OCI-LY3 (cell line): Measurements from ENCODE around the gene KIF11.

Experiments
- H2AFZ ChIP-seq: fragments of 200-600, 300-600 bp; shearing (Covaris generic); 2 replicates; pipeline ENCODE4 v1.6.0; 2014; ENCODE audit warnings: antibody characterized with exemption, low read depth, low read length
- H3K27ac ChIP-seq: fragments of 200-600, 300-600 bp; sonication (generic); 2 replicates; pipeline ENCODE4 v1.5.1; 2014; ENCODE audit warnings: mild to moderate bottlenecking, low read length, moderate library complexity, mixed read lengths
- H3K27me3 ChIP-seq: fragments of 200-600, 300-600 bp; sonication (generic); 2 replicates; pipeline ENCODE4 v1.6.1; 2014; ENCODE audit warnings: low read depth, low read length, mixed read lengths
- H3K36me3 ChIP-seq: fragments of 200-600, 300-600 bp; sonication (generic); replicated peaks from 2 replicates; pipeline ENCODE3; 2014; ENCODE audit warnings: low read depth, low read length, mixed read lengths
- H3K4me1 ChIP-seq: fragments of 300-600, 200-600 bp; sonication (generic); 2 replicates; pipeline ENCODE4 v1.6.1; 2014; ENCODE audit warnings: low read length, mixed read lengths
- H3K4me2 ChIP-seq: fragments of 200-600, 300-600 bp; sonication (generic); 2 replicates; pipeline ENCODE4 v1.6.1; 2014; ENCODE audit warnings: low read length, mixed read lengths
- H3K4me3 ChIP-seq: fragments of 300-600, 200-600 bp; sonication (generic); 2 replicates; pipeline ENCODE4 v1.5.1; 2014; ENCODE audit warnings: antibody characterized with exemption, mild to moderate bottlenecking, low read length, moderate library complexity
- H3K79me2 ChIP-seq: fragments of 300-600, 200-600 bp; shearing (Covaris generic); 2 replicates; pipeline ENCODE4 v1.6.1; 2014; ENCODE audit warnings: mild to moderate bottlenecking, low read length, mixed read lengths
- H3K9ac ChIP-seq: fragments of 300-600, 200-600 bp; shearing (Covaris generic); 2 replicates; pipeline ENCODE4 v1.6.0; 2014; ENCODE audit warnings: mild to moderate bottlenecking, low read length, moderate library complexity
- H3K9me3 ChIP-seq: fragments of 200-600, 300-600 bp; shearing (Covaris generic); 2 replicates; pipeline ENCODE4 v1.6.1; 2014; ENCODE audit warnings: low read length, mixed read lengths; ENCODE audit not compliant: insufficient read depth
- H4K20me1 ChIP-seq: fragments of 200-600, 300-600 bp; sonication (generic); 2 replicates; pipeline ENCODE4 v1.6.1; 2016; ENCODE audit warnings: low read length, mixed read lengths; ENCODE audit not compliant: insufficient read depth
- EZH2phosphoT487 ChIP-seq: fragments of 200-600 bp; shearing (Covaris generic); IDR thresholded peaks from 2 replicates; pipeline ENCODE4 v1.6.1; 2018; ENCODE audit warnings: antibody characterized with exemption, mixed run types, low read depth
- TF ChIP-seq, protein P1 (sequence below): fragments of 200-600, 300-600 bp; sonication (generic); IDR thresholded peaks from 2 replicates; pipeline ENCODE4 v1.5.1; 2014; ENCODE audit warnings: antibody characterized with exemption, low read length, low read depth

KIF11 gene

DNA sequence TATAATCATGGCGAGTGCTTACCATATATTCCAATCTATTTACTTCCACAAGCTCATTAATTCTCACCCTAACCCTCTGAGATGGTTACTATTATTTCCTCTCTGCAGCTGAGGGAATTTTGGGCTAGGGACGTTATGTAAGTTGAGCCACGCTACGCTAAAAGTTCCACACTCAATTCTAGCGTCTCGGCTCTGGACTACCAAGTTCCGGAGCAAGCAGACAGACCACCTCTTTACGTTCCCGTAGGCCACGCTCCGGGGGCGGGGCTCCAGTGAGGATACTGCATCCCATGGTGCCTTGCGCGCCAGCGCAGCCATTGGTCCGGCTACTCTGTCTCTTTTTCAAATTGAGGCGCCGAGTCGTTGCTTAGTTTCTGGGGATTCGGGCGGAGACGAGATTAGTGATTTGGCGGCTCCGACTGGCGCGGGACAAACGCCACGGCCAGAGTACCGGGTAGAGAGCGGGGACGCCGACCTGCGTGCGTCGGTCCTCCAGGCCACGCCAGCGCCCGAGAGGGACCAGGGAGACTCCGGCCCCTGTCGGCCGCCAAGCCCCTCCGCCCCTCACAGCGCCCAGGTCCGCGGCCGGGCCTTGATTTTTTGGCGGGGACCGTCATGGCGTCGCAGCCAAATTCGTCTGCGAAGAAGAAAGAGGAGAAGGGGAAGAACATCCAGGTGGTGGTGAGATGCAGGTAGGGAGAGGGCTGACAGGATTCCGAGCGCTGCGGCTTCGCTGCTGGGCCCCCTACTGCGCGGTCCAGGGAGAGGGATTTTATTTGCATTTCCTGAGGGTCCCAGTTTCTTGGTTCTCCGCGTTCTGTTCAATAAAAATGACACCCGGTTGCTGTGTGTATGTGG is at the start of gene KIF11:
KIF11 (plus strand) TSS at position 370 of the 858 bp plus-strand sequence; CDS start at position 616, 246 bp downstream.
- Histone ChIP-seq H3K27me3 (no peaks in the 10 kb centered on the region), H3K4me3 (peak within 1 kb of the TSS; percentile 97), H3K79me2 (peaks cover 51% of the 10 kb centered on the region), H3K4me1 (peaks cover 28% of the 10 kb centered on the region), H3K9me3 (no peaks in the 10 kb centered on the region), H3K36me3 (peaks cover 7% of the 10 kb centered on the region), H2AFZ (peak within 1 kb of the TSS; percentile 63), H4K20me1 (peaks cover 31% of the 10 kb centered on the region), H3K9ac (peak within 1 kb of the TSS; percentile 98), H3K4me2 (peak within 1 kb of the TSS; percentile 94), H3K27ac (peak within 1 kb of the TSS; percentile 95)
- TF ChIP-seq EZH2phosphoT487, result no peak
- TF ChIP-seq, protein P1, sequence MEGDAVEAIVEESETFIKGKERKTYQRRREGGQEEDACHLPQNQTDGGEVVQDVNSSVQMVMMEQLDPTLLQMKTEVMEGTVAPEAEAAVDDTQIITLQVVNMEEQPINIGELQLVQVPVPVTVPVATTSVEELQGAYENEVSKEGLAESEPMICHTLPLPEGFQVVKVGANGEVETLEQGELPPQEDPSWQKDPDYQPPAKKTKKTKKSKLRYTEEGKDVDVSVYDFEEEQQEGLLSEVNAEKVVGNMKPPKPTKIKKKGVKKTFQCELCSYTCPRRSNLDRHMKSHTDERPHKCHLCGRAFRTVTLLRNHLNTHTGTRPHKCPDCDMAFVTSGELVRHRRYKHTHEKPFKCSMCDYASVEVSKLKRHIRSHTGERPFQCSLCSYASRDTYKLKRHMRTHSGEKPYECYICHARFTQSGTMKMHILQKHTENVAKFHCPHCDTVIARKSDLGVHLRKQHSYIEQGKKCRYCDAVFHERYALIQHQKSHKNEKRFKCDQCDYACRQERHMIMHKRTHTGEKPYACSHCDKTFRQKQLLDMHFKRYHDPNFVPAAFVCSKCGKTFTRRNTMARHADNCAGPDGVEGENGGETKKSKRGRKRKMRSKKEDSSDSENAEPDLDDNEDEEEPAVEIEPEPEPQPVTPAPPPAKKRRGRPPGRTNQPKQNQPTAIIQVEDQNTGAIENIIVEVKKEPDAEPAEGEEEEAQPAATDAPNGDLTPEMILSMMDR, result no peak

DNA sequence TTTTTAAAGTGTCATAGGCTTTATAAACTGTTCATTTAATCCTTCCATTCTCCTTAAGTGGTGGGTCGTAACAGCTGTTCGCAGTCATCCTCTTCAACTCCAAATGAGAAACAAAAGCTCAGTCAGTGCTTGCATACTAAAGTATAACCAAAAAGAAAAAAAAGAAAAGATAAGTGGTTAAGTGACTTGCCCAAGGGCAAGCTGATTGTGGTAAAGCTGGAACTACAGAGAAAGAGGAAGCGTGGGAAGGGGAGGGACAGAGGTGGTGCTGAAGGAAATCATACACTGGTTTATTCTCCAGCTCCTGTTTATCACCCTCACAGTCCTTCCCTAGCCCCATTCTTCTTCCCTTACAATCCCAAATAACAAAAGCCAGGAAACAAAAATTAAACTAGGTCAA is 48.6 kb upstream of the KIF11 start:
- Histone ChIP-seq H3K9me3 (no peaks in the 10 kb centered on the region), H3K27me3 (no peaks in the 10 kb centered on the region), H3K4me3 (no peak overlapping the region), H2AFZ (no peak overlapping the region), H3K27ac (no peak overlapping the region), H3K79me2 (peaks cover 14% of the 10 kb centered on the region; the same call in 1 of the 2 replicates), H4K20me1 (peaks cover 8% of the 10 kb centered on the region), H3K4me1 (peaks cover 20% of the 10 kb centered on the region), H3K36me3 (no peaks in the 10 kb centered on the region), H3K4me2 (no peak overlapping the region), H3K9ac (no peak overlapping the region)
- TF ChIP-seq, protein P1, result no peak
- no peak for TF ChIP-seq EZH2phosphoT487

DNA sequence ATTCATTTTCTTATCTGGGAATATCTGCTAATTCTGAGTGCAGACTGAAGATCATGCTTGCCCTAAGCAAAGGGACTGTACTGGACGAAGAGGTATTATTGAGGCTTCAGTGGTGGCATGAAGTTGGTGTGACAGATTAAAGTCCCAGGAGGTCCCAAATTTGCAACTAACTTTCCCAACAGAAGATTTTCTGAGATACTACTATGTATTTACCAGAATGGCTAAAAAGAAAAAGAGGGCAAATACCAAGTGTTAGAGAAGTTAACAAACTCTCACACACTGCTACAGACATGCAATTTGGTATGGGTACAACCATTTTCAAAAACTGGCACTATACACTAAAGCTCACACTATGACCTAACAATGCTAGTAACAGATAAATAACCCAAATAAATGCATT is 47.4 kb upstream of the KIF11 start:
- Histone ChIP-seq H3K27me3 (no peaks in the 10 kb centered on the region), H3K4me1 (peaks cover 18% of the 10 kb centered on the region), H3K9ac (no peak overlapping the region), H4K20me1 (peaks cover 8% of the 10 kb centered on the region), H3K4me3 (no peak overlapping the region), H2AFZ (no peak overlapping the region), H3K27ac (no peak overlapping the region), H3K79me2 (peaks cover 11% of the 10 kb centered on the region; the same call in 1 of the 2 replicates), H3K4me2 (no peak overlapping the region), H3K36me3 (no peaks in the 10 kb centered on the region), H3K9me3 (no peaks in the 10 kb centered on the region)
- TF ChIP-seq, protein P1, result no peak
- TF ChIP-seq EZH2phosphoT487, result no peak

DNA sequence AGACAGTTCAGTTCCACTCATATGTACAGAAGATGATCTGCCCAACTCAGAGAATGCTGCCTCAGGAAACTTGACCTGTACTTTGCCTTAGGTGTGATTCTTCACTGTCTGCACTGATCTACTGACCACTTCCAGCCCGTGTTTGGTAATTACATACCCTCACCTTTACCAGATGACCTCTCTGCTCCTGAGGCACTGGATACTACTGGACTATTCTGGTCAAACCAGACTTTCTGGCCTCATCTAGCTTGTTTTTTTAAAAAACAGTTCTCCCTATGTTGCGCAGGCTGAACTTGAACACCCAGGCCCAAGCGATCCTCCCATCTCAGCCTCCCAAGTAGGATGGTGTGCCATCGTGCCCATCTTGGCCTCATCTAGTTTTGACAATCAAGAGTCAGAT is 45.3 kb upstream of the KIF11 start:
- Histone ChIP-seq H3K79me2 (peaks cover 18% of the 10 kb centered on the region; the same call in 1 of the 2 replicates), H3K27ac (no peak overlapping the region), H3K9me3 (no peaks in the 10 kb centered on the region), H4K20me1 (peaks cover 7% of the 10 kb centered on the region; the same call in 1 of the 2 replicates), H3K36me3 (no peaks in the 10 kb centered on the region), H2AFZ (no peak overlapping the region), H3K4me1 (peaks cover 16% of the 10 kb centered on the region), H3K9ac (no peak overlapping the region), H3K27me3 (no peaks in the 10 kb centered on the region), H3K4me2 (no peak overlapping the region), H3K4me3 (no peak overlapping the region)
- TF ChIP-seq, protein P1, result no peak
- TF ChIP-seq EZH2phosphoT487, result no peak
